Spleen (tissue), 11 donors: ENCODE data around the gene MSGN1. TPM values are rescaled to one million over a fixed set of nuclear protein-coding genes. Genes with fewer than 3 reads are reported as not detected.

Experiments used
- DNase-seq: peaks from one replicate; pipeline ENCODE4 v3.0.0-alpha.2; 2020
- H3K27ac ChIP-seq, 8 donors: fragments of 200-600 bp; sonication (generic) in 7 of 8; 1 replicate in 4 of 8; 2 replicates in 4 of 8; pipeline versions ENCODE4 v1.5.0 to v1.8.0; 2016 to 2021; ENCODE audit warnings: inconsistent platforms in 4 of 8, mild to moderate bottlenecking in 4 of 8, moderate library complexity in 1 of 8
- H3K27me3 ChIP-seq, 7 donors: fragments of 200-600 bp; sonication (generic) in 6 of 7; replicated peaks in 1 of 7; 1 replicate in 4 of 7; 2 replicates in 3 of 7; pipeline versions ENCODE4 v1.5.0 to v1.8.0; 2016 to 2021; ENCODE audit warnings: inconsistent platforms in 3 of 7, mild to moderate bottlenecking in 1 of 7
- H3K36me3 ChIP-seq, 6 donors: fragments of 200-600 bp; sonication (generic) in 5 of 6; 1 replicate in 4 of 6; 2 replicates in 2 of 6; pipeline versions ENCODE4 v1.5.0 to v1.8.0; 2016 to 2021; ENCODE audit warnings: inconsistent platforms in 2 of 6
- H3K4me1 ChIP-seq, 6 donors: fragments of 200-600 bp; sonication (generic) in 5 of 6; 1 replicate in 3 of 6; 2 replicates in 3 of 6; pipeline versions ENCODE4 v1.5.0 to v1.8.0; 2016 to 2021; ENCODE audit warnings: inconsistent platforms in 3 of 6
- H3K4me3 ChIP-seq, 8 donors: fragments of 200-600 bp; sonication (generic) in 7 of 8; 1 replicate in 4 of 8; 2 replicates in 4 of 8; pipeline versions ENCODE4 v1.5.0 to v1.8.0; 2016 to 2021; ENCODE audit warnings: inconsistent platforms in 4 of 8, mild to moderate bottlenecking in 4 of 8, moderate library complexity in 2 of 8
- H3K9me3 ChIP-seq, 8 donors: fragments of 200-600 bp; sonication (generic) in 7 of 8; 1 replicate in 4 of 8; 2 replicates in 4 of 8; pipeline versions ENCODE4 v1.5.0 to v1.8.0; 2016 to 2021; ENCODE audit warnings: inconsistent platforms in 4 of 8
- POLR2A ChIP-seq, 3 donors: fragments of 450-650 bp; IDR thresholded peaks; one replicate each; pipeline ENCODE4 v1.5.1; 2017; ENCODE audit warnings: antibody characterized with exemption in 3 of 3, mild to moderate bottlenecking in 1 of 3
- POLR2AphosphoS5 ChIP-seq, 3 donors: sonication (generic); formaldehyde crosslinking; IDR thresholded peaks; one replicate each; pipeline ENCODE4 v1.5.1; 2017; ENCODE audit warnings: antibody characterized with exemption in 3 of 3
- WGBS, 5 donors: extraction: QIAGEN DNeasy Blood & Tissue Kit in 3 of 5; methylation state at CpG; one replicate each; pipeline versions ENCODE4 v1.1.5 to v1.1.7; 2013 to 2018; 5-methylcytosine and 5-hydroxymethylcytosine counted together
- intact Hi-C: fragments of 100-400 bp; cut with DNase I; formaldehyde crosslinking; loops from one replicate; pipeline ENCODE4 v1.15.0; 2023; ENCODE audit warnings: low total_unique reads
- polyA plus RNA-seq, 3 donors: library from polyadenylated mRNA; stranded (reverse); fragments of 200-250 nt; gene quantifications; one replicate each; pipeline ENCODE4 v1.2.1, GENCODE V29; 2013
- total RNA-seq, 7 donors: library from RNA; depleted of rRNA in 3 of 7; stranded (reverse); fragments of >200 nt in 3 of 7; fragmentation: NEBNext Ultra II Directional in 4 of 7; extraction: Animal tissue kit (Norgen Biotek cat#: 25700) in 4 of 7; gene quantifications; one replicate each; pipeline versions ENCODE4 v1.1.0 to v1.2.1, GENCODE V29; 2016 to 2021
- TF ChIP-seq, protein P1 (sequence below), 11 experiments: fragments of 200-600 bp in 7 of 11; fragments of 450-650 bp in 4 of 11; sonication (generic) in 4 of 11; IDR thresholded peaks in 8 of 11; conservative IDR thresholded peaks in 3 of 11; 1 replicate in 7 of 11; 2 replicates in 4 of 11; pipeline versions ENCODE4 v1.4.0 to v1.8.0; 2016 to 2021; ENCODE audit warnings: antibody characterized with exemption in 11 of 11, inconsistent platforms in 4 of 11, mild to moderate bottlenecking in 1 of 11
- donor health status: healthy with polysubstance abuse.
- donor health status: DM: no; HTN: no; CAD: no; lungs with moderate emphysema.
- donor health status: DM: no; HTN: no; CAD: no.
- donor health status: Bipolar disorder and iron deficiency.
- donor health status: healthy.
- donor health status: DM: no; HTN: no; CAD: no.
- donor health status: DM: yes; HTN: yes; CAD: no.

The MSGN1 gene
- total and polyA plus RNA-seq, 10 donors = not detected

DNA sequence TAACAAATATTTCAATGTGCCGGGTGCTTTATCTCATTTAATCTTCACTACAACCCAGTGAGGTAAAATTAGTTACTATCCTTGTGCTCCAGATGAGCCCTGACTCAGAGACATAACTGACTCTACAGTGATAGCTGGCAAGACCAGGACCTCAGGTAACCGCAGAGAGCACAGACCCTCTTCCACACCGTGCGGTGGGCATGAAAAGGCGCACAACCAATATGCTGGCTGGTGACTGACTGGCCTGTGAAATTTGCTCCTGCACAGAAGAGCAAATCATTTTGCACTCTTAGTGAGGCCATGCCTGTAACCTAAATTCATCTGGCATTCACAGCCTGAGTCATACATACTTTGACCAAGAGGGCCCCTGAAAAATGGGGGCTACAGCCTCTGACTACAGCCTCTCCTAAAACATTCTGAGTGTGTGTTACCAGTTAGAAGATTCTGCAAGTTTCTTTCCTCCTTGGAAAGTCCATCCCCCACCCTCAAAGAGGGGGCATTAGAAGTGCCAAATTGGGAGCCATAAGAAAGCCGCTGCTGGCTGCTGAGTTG lies 22.4 kb upstream of the MSGN1 start:
- H3K4me1 ChIP-seq = no peaks in the 10 kb centered on the region
- intact Hi-C loops = no loop called here

DNA sequence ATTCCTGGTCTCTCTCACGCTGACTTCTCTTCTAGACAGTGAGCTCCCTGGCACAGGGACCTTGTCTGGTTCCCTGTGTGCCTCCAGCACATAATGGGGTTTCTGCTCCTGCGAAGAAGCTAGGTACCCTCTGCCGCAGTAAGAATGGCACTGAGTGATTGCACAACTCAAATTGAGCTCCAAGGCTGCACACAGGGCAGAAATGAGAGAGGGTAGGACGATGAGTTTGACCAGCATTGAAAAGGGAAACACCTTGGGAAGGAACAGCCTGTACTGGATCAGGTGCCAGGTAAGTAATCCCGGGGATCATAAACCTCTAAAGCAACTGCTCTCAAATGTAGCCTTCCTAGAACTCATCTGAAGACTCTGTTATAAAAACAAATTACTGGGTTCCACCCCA lies 21.0 kb upstream of the MSGN1 start:
- intact Hi-C loops = no loop called here
- DNase-seq = no peak
- 77 to 90% (median 82%) methylated on average over 5 of the region's 5 CpGs for WGBS, 5 donors
- H3K27me3 ChIP-seq = no peaks in the 10 kb centered on the region
- no peaks in the 10 kb centered on the region for H3K9me3 ChIP-seq
- peaks cover 0 to 5% (median 0%) of the 10 kb centered on the region in 6 donors for H3K4me1 ChIP-seq
- H3K4me3 ChIP-seq = no peak overlapping the region
- no peak overlapping the region for H3K27ac ChIP-seq
- TF ChIP-seq, protein P1, sequence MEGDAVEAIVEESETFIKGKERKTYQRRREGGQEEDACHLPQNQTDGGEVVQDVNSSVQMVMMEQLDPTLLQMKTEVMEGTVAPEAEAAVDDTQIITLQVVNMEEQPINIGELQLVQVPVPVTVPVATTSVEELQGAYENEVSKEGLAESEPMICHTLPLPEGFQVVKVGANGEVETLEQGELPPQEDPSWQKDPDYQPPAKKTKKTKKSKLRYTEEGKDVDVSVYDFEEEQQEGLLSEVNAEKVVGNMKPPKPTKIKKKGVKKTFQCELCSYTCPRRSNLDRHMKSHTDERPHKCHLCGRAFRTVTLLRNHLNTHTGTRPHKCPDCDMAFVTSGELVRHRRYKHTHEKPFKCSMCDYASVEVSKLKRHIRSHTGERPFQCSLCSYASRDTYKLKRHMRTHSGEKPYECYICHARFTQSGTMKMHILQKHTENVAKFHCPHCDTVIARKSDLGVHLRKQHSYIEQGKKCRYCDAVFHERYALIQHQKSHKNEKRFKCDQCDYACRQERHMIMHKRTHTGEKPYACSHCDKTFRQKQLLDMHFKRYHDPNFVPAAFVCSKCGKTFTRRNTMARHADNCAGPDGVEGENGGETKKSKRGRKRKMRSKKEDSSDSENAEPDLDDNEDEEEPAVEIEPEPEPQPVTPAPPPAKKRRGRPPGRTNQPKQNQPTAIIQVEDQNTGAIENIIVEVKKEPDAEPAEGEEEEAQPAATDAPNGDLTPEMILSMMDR (IDR thresholded peaks at IDR 0.05 in 8 of 11, conservative IDR thresholded peaks at IDR 0.05 in 3 of 11) = no peak
- TF ChIP-seq POLR2AphosphoS5 (IDR thresholded peaks at IDR 0.05) (no peak), POLR2A (IDR thresholded peaks at IDR 0.05) (no peak)
- H3K36me3 ChIP-seq = no peaks in the 10 kb centered on the region

More for the DNA sequence above, 22.4 kb upstream of the MSGN1 start:
- TF ChIP-seq POLR2AphosphoS5 (IDR thresholded peaks at IDR 0.05) = no peak
- TF ChIP-seq POLR2A (IDR thresholded peaks at IDR 0.05) = no peak
- TF ChIP-seq, protein P1 (IDR thresholded peaks at IDR 0.05 in 8 of 11, conservative IDR thresholded peaks at IDR 0.05 in 3 of 11) = no peak
- DNase-seq = no peak
- WGBS, 5 donors = 75 to 87% (median 81%) methylated on average over 6 of the region's 6 CpGs
- no peaks in the 10 kb centered on the region for H3K27me3 ChIP-seq
- H3K4me3 ChIP-seq = no peak overlapping the region
- H3K36me3 ChIP-seq = no peaks in the 10 kb centered on the region
- H3K9me3 ChIP-seq = no peaks in the 10 kb centered on the region
- no peak overlapping the region for H3K27ac ChIP-seq

DNA sequence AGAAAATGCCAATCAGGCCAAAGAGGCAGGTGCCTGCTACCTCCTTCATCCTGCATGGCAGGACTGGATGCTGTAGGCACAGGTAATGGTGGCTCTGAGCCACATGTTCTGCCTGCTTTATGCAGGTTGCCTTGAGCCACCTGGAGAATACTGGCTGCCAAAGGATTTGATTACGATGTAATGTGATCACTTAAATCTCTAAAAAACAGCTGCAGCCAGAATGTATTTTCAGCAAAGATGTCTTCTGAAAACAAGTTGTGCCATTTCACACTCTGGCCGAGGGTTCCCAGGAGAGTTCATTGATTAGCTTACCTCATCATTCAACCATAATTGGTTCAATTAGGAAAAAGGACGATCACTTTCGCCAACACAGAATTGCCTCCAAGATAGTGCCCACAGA lies 17.9 kb upstream of the MSGN1 start:
- 77 to 96% (median 91%) methylated on average over 4 of the region's 4 CpGs for WGBS, 5 donors

More for the DNA sequence above, 17.9 kb upstream of the MSGN1 start:
- Histone ChIP-seq H3K36me3 (no peaks in the 10 kb centered on the region), H3K9me3 (no peaks in the 10 kb centered on the region), H3K4me1 (peaks cover 0 to 8% (median 2%) of the 10 kb centered on the region in 6 donors), H3K27me3 (no peaks in the 10 kb centered on the region), H3K4me3 (no peak overlapping the region), H3K27ac (no peak overlapping the region)
- no peak for DNase-seq
- TF ChIP-seq, protein P1 (IDR thresholded peaks at IDR 0.05 in 8 of 11, conservative IDR thresholded peaks at IDR 0.05 in 3 of 11) = no peak
- no peak for TF ChIP-seq POLR2A (IDR thresholded peaks at IDR 0.05)
- TF ChIP-seq POLR2AphosphoS5 (IDR thresholded peaks at IDR 0.05) = no peak
- intact Hi-C loops = no loop called here
